CD4-positive, CD25-positive, alpha-beta regulatory T cell (primary cell): ENCODE measurements around the gene GSK3A. TPM values are rescaled to one million over a fixed set of nuclear protein-coding genes. Genes with fewer than 3 reads are reported as not detected.

Source experiments
- ATAC-seq, 2 donors: fragments of 150-1000 bp; cut with Tn5 transposase; one replicate each; pipeline ENCODE4 v1.10.0; 2021; ENCODE audit warnings: low read depth in 2 of 2, moderate number of reproducible peaks in 2 of 2, moderate library complexity in 1 of 2
- DNase-seq, 3 donors: peaks; one replicate each; pipeline versions ENCODE4 v3.0.0 to v3.0.0-alpha.2; 2012 to 2022; ENCODE audit warnings: mixed read lengths in 1 of 3
- H3K27ac ChIP-seq: one replicate; pipeline ENCODE4 v1.7.0; 2013; ENCODE audit warnings: mild to moderate bottlenecking, low read length; ENCODE audit not compliant: insufficient read depth, poor library complexity, severe bottlenecking
- H3K27me3 ChIP-seq: one replicate; pipeline ENCODE4 v1.7.0; 2013; ENCODE audit warnings: low read length; ENCODE audit not compliant: control insufficient read depth, insufficient read depth
- H3K36me3 ChIP-seq: one replicate; pipeline ENCODE4 v1.7.0; 2013; ENCODE audit warnings: mild to moderate bottlenecking, low read length, moderate library complexity; ENCODE audit not compliant: control insufficient read depth, insufficient read depth
- H3K4me1 ChIP-seq: 2 replicates; pipeline ENCODE4 v1.7.0; 2013; ENCODE audit warnings: mild to moderate bottlenecking, low read length; ENCODE audit not compliant: insufficient read depth, control insufficient read depth, poor library complexity, severe bottlenecking
- H3K4me3 ChIP-seq: one replicate; pipeline ENCODE4 v1.7.0; 2013; ENCODE audit warnings: low read depth, mild to moderate bottlenecking, low read length, moderate library complexity
- H3K9me3 ChIP-seq, 2 experiments: 1 replicate in 1 of 2; 2 replicates in 1 of 2; pipeline ENCODE4 v1.7.0; 2013; ENCODE audit warnings: low read length in 2 of 2, mild to moderate bottlenecking in 1 of 2, moderate library complexity in 1 of 2; ENCODE audit not compliant: control insufficient read depth in 2 of 2
- H3K27ac Mint-ChIP-seq, 3 donors: one replicate each; pipeline ENCODE4 v1.8.0; 2020 to 2022; ENCODE audit warnings: mild to moderate bottlenecking in 3 of 3, mixed read lengths in 3 of 3, moderate library complexity in 2 of 3
- H3K27me3 Mint-ChIP-seq: one replicate; pipeline ENCODE4 v1.8.0; 2022; ENCODE audit warnings: mild to moderate bottlenecking, mixed read lengths
- H3K36me3 Mint-ChIP-seq: one replicate; pipeline ENCODE4 v1.8.0; 2020; ENCODE audit warnings: mixed read lengths
- H3K4me1 Mint-ChIP-seq, 4 donors: one replicate each; pipeline ENCODE4 v1.8.0; 2020 to 2022; ENCODE audit warnings: mixed read lengths in 4 of 4, mild to moderate bottlenecking in 1 of 4
- H3K4me3 Mint-ChIP-seq, 4 donors: one replicate each; pipeline ENCODE4 v1.8.0; 2020 to 2022; ENCODE audit warnings: mild to moderate bottlenecking in 4 of 4, mixed read lengths in 4 of 4, moderate library complexity in 3 of 4
- H3K9me3 Mint-ChIP-seq, 7 donors: one replicate each; pipeline ENCODE4 v1.8.0; 2020 to 2022; ENCODE audit warnings: mixed read lengths in 7 of 7, mild to moderate bottlenecking in 3 of 7, moderate library complexity in 2 of 7
- polyA plus RNA-seq, 4 donors: library from polyadenylated mRNA; unstranded; fragments of 300-500 nt; fragmentation: Illumina TruSeq; gene quantifications; one replicate each; pipeline ENCODE4 v1.2.3, GENCODE V29; 2021
- total RNA-seq: library from RNA; stranded (reverse); gene quantifications from one replicate; pipeline ENCODE4 v1.2.3, GENCODE V29; 2022

GSK3A gene
- total and polyA plus RNA-seq, 5 donors from 2014 or later, result 12.0 to 31.3 (median 13.1) TPM

DNA sequence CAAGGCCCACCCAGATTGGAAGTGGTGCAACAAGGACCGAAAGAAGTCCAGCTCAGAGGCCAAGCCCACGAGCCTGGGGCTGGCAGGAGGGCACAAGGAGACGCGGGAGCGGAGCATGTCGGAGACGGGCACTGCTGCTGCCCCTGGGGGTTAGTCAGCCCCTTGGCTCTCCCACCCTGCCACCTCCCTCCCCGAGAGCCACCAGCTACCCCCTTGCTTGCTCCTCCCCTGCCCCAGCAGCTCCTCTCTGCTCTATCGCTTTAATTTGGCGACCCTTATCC is 45.4 kb upstream of the GSK3A start:
- Histone ChIP-seq H3K27me3 (no peaks in the 10 kb centered on the region), H3K4me3 (no peak overlapping the region), H3K9me3 (no peaks in the 10 kb centered on the region), H3K27ac (no peak overlapping the region), H3K36me3 (peaks cover 39% of the 10 kb centered on the region), H3K4me1 (peaks cover 24% of the 10 kb centered on the region)
- H3K9me3 Mint-ChIP-seq, result no peaks in the 10 kb centered on the region
- ATAC-seq, result no peak
- H3K27ac Mint-ChIP-seq, result no peak overlapping the region
- peak overlapping the region in 2 of 4 donors; percentile 13 to 54 for H3K4me3 Mint-ChIP-seq
- peaks cover 5% of the 10 kb centered on the region for H3K27me3 Mint-ChIP-seq
- no peak for DNase-seq
- H3K4me1 Mint-ChIP-seq, result peaks cover 0 to 31% (median 16%) of the 10 kb centered on the region in 4 donors
- peaks cover 5% of the 10 kb centered on the region for H3K36me3 Mint-ChIP-seq

DNA sequence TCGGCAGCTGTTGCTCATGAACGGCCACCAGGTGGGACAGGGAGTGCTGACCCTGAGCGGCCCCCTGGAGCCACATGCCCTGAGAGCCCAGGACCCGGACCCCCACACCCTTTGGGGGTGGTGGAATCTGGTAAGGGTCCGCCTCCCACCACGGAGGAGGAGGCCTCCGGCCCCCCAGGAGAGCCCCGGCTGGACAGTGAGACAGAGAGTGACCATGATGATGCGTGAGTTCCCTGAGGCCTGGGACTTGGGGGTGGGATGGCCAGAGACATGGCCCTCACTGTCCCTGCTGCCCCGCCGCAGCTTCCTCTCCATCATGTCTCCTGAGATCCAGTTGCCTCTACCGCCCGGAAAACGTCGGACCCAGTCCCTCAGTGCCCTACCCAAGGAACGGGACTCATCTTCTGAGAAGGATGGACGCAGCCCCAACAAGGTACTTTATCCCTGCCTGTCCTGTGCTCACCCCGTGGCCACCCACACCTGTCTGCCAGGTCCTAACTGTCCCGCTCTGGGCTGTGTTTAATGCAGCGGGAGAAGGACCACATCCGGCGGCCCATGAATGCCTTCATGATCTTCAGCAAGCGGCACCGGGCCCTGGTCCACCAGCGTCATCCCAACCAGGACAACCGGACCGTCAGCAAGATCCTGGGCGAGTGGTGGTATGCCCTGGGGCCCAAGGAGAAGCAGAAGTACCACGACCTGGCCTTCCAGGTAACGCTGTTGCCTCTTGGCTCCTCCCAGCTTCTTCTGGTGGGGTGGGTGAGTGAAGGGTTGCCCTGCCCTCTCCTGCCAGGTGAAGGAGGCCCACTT is 44.8 kb upstream of the GSK3A start:
- H3K4me1 Mint-ChIP-seq, result peaks cover 0 to 31% (median 19%) of the 10 kb centered on the region in 4 donors
- peak overlapping the region in 1 of 4 donors; percentile 48 for H3K4me3 Mint-ChIP-seq
- H3K4me1 ChIP-seq, result peaks cover 30% of the 10 kb centered on the region
- no peaks in the 10 kb centered on the region for H3K9me3 Mint-ChIP-seq
- peaks cover 5% of the 10 kb centered on the region for H3K27me3 Mint-ChIP-seq
- peaks cover 5% of the 10 kb centered on the region for H3K36me3 Mint-ChIP-seq
- H3K27ac ChIP-seq, result no peak overlapping the region
- H3K4me3 ChIP-seq, result no peak overlapping the region
- peaks cover 39% of the 10 kb centered on the region for H3K36me3 ChIP-seq
- H3K27me3 ChIP-seq, result no peaks in the 10 kb centered on the region
- ATAC-seq (no peak), DNase-seq (no peak)
- H3K9me3 ChIP-seq, result no peaks in the 10 kb centered on the region
- H3K27ac Mint-ChIP-seq, result no peak overlapping the region

DNA sequence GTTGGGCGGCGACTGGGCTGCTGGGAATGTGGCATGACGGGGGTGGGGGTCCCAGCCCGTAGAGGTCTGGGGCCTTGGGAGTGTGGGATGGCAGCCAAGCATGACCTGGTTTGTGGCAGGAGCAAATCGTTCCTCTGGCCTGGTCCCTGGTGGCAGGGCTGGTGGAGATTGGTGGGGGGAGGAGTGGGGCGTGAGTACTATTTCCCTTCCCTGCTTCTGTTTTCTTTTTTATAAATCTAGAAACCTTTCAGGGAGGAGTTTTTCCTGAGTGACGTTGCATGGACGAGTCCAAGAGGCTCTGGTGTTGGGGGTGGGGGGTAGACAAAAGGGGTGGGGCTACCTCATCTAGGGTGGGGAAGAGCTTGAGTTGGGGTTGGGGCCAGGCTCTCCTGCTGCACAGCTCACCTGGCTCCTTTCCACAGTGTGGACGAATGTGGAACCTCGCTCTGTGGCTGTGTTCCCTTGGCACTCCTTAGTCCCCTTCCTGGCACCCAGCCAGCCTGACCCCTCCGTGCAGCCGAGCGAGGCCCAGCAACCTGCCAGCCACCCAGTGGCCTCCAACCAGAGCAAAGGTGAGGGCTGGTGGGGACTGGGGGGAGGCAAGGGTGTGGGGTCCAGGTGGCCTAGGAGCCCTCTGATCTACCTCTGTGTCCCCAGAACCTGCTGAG is 44.1 kb upstream of the GSK3A start:
- Mint-ChIP-seq H3K27ac (peak overlapping the region in 2 of 3 donors; percentile 32 to 69), H3K9me3 (no peaks in the 10 kb centered on the region), H3K4me3 (peak overlapping the region in 3 of 4 donors; percentile 17 to 56 (median 48)), H3K36me3 (peaks cover 1% of the 10 kb centered on the region), H3K4me1 (peaks cover 0 to 26% (median 17%) of the 10 kb centered on the region in 4 donors), H3K27me3 (peaks cover 5% of the 10 kb centered on the region)
- Histone ChIP-seq H3K36me3 (peaks cover 34% of the 10 kb centered on the region), H3K27ac (peak overlapping the region; percentile 78), H3K4me3 (no peak overlapping the region), H3K9me3 (no peaks in the 10 kb centered on the region), H3K4me1 (peaks cover 37% of the 10 kb centered on the region), H3K27me3 (no peaks in the 10 kb centered on the region)
- DNase-seq (no peak), ATAC-seq (no peak)

DNA sequence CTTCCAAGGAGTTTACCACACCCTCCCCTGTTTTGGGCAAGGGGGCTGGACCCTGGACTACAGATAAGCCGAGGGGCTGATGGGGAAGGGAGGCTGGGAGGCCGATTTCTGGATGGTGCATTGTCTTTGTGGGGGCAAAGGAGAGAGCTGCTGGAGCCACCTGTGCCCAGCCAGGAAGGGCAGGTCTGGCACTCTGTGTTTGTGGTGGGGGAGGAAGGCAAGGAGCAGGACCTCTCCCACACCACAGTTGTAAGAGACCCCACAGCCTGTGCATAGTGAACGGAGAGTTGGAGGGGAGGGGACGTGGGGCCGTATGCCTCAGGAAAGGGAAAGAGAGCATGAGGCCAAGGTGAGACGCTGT is 43.6 kb upstream of the GSK3A start:
- Mint-ChIP-seq H3K27ac (peak overlapping the region in 2 of 3 donors; percentile 69 to 92), H3K4me1 (peaks cover 0 to 23% (median 17%) of the 10 kb centered on the region in 4 donors), H3K36me3 (no peaks in the 10 kb centered on the region), H3K4me3 (peak overlapping the region in 2 of 4 donors; percentile 48 to 96), H3K9me3 (no peaks in the 10 kb centered on the region), H3K27me3 (peaks cover 5% of the 10 kb centered on the region)
- Histone ChIP-seq H3K9me3 (no peaks in the 10 kb centered on the region), H3K4me3 (no peak overlapping the region), H3K27ac (peak overlapping the region; percentile 78), H3K36me3 (peaks cover 34% of the 10 kb centered on the region), H3K27me3 (no peaks in the 10 kb centered on the region), H3K4me1 (peaks cover 42% of the 10 kb centered on the region)
- ATAC-seq (no peak), DNase-seq (no peak)

DNA sequence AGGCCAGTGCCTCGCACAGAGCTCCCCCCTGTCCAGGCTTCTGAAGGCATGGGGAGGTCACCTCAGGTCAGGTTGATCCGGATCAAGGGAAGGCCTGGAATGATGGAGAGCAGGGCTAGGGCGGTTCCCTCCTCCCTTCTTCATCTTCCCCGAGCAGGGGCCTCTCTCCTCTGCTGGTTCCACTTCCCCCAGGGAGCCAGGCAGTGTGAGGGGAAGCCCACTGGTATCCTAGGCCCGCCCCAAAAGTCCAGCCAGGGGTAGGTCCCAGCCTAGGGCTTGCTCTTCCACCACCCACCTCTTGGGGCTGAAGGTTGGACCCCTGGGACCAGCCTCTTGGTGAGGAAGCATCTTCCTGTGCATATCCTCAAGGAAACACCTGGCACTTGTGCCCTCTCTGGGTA is 43.1 kb upstream of the GSK3A start:
- peaks cover 42% of the 10 kb centered on the region for H3K4me1 ChIP-seq
- H3K27ac Mint-ChIP-seq, result peak overlapping the region; percentile 92 to 98 (median 97)
- H3K4me3 ChIP-seq, result peak overlapping the region; percentile 60
- DNase-seq (no peak), ATAC-seq (no peak)
- peak overlapping the region; percentile 48 to 96 (median 84) for H3K4me3 Mint-ChIP-seq
- H3K36me3 ChIP-seq, result peaks cover 34% of the 10 kb centered on the region
- no peaks in the 10 kb centered on the region for H3K9me3 Mint-ChIP-seq
- H3K27ac ChIP-seq, result peak overlapping the region; percentile 78
- H3K36me3 Mint-ChIP-seq, result no peaks in the 10 kb centered on the region
- H3K27me3 ChIP-seq, result no peaks in the 10 kb centered on the region
- no peaks in the 10 kb centered on the region for H3K9me3 ChIP-seq
- H3K4me1 Mint-ChIP-seq, result peaks cover 0 to 23% (median 17%) of the 10 kb centered on the region in 4 donors
- H3K27me3 Mint-ChIP-seq, result peaks cover 5% of the 10 kb centered on the region

DNA sequence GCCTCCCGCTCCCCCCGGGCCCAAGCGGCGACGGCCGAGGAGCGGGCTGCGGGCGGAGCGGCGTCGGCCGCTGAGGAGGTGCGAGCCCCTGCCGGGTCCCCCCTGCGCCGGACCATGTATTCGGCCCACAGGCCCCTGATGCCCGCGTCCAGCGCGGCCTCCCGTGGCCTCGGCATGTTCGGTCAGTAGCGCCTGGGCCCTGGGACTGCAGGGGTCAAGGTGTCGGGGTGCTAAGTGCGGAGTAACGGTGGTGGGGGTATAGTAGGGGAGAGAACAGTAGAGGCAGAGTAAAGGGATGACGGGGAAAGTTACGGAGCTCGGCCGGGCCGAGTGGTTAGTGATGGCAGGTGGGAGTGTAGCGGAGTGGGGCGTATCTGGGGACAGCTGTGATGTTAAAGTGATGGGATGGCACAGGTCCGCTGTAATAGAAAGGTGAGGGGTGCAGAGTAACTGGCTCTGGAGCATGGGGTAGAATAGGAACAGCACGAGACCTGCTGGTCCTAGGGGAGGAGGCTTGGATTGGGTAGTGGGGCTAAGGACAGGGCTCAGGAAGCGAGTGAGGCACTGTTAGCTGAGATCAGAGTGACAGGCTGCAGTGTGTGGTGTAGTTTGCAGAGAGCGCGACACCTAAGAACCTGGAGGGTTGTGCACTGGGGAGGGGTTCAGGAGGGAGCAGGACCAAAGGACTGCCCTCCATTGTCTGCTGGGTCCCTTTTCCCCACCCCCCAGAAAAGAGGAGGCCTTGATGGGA is 42.4 kb upstream of the GSK3A start:
- ATAC-seq (no peak), DNase-seq (peak in 1 of 3 donors; percentile 33)
- H3K4me3 Mint-ChIP-seq, result peak overlapping the region; percentile 74 to 96 (median 88)
- no peaks in the 10 kb centered on the region for H3K9me3 ChIP-seq
- H3K9me3 Mint-ChIP-seq, result no peaks in the 10 kb centered on the region
- H3K36me3 Mint-ChIP-seq, result no peaks in the 10 kb centered on the region
- H3K27me3 Mint-ChIP-seq, result peaks cover 5% of the 10 kb centered on the region
- H3K27ac ChIP-seq, result peak overlapping the region; percentile 78
- peak overlapping the region; percentile 60 for H3K4me3 ChIP-seq
- peaks cover 0 to 25% (median 17%) of the 10 kb centered on the region in 4 donors for H3K4me1 Mint-ChIP-seq
- H3K4me1 ChIP-seq, result peaks cover 46% of the 10 kb centered on the region
- no peaks in the 10 kb centered on the region for H3K27me3 ChIP-seq
- H3K27ac Mint-ChIP-seq, result peak overlapping the region; percentile 97 to 98 (median 97)
- peaks cover 28% of the 10 kb centered on the region for H3K36me3 ChIP-seq

DNA sequence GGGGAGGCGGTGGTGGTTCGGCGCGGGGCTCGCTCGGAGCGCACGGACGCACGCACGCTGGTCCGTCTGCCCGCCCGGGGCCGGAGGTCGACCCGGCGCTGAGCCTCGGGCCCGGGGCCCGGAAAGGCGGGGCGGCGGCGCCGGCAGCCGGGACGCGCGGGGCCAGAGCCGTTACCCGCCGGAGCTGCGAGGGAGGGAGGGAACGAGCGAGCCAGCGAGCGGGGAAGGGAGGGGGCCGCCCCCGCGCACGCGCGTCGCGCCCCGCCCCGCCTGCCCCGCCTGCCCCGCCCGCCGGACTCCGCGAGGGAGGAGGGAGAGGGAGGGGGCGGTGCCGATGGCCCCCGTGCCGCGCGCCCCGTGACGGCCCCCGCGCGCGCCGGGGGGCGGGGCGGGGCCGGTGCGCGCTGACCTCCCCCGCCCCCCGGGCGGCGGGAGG is 41.7 kb upstream of the GSK3A start:
- ATAC-seq (peak; percentile 32 to 35), DNase-seq (peak; percentile 83 to 91 (median 83))
- no peak overlapping the region for H3K4me3 ChIP-seq
- no peaks in the 10 kb centered on the region for H3K9me3 ChIP-seq
- no peaks in the 10 kb centered on the region for H3K27me3 ChIP-seq
- H3K36me3 Mint-ChIP-seq, result no peaks in the 10 kb centered on the region
- H3K27ac Mint-ChIP-seq, result no peak overlapping the region
- H3K36me3 ChIP-seq, result peaks cover 22% of the 10 kb centered on the region
- H3K9me3 Mint-ChIP-seq, result no peaks in the 10 kb centered on the region
- peak overlapping the region; percentile 65 for H3K27ac ChIP-seq
- H3K4me1 Mint-ChIP-seq, result peaks cover 4 to 31% (median 23%) of the 10 kb centered on the region in 4 donors
- peaks cover 5% of the 10 kb centered on the region for H3K27me3 Mint-ChIP-seq
- peaks cover 53% of the 10 kb centered on the region for H3K4me1 ChIP-seq
- H3K4me3 Mint-ChIP-seq, result no peak overlapping the region
